CD14-positive monocyte (primary cell): ENCODE measurements around the gene RPL26. TPM values are rescaled to one million over a fixed set of nuclear protein-coding genes. Genes with fewer than 3 reads are reported as not detected.

Source experiments
- DNase-seq, 3 donors: peaks; one replicate each; pipeline ENCODE4 v3.0.0-alpha.2; 2011 to 2022
- H2AFZ ChIP-seq: 2 replicates; pipeline ENCODE4 v1.6.0; 2012; ENCODE audit warnings: mild to moderate bottlenecking, low read depth, low read length, inconsistent platforms; ENCODE audit not compliant: insufficient read depth, poor library complexity, severe bottlenecking
- H3K27ac ChIP-seq, 2 donors: 1 replicate in 1 of 2; 2 replicates in 1 of 2; pipeline ENCODE4 v1.5.1; 2012 to 2013; ENCODE audit warnings: low read length in 2 of 2, control low read depth in 1 of 2, inconsistent platforms in 1 of 2, low read depth in 1 of 2, mild to moderate bottlenecking in 1 of 2
- H3K27me3 ChIP-seq, 2 donors: one replicate each; pipeline versions ENCODE4 v1.6.0 to v1.6.1; 2011 to 2013; ENCODE audit warnings: low read length in 2 of 2; ENCODE audit not compliant: control insufficient read depth in 2 of 2, insufficient read depth in 2 of 2
- H3K36me3 ChIP-seq, 2 donors: replicated peaks in 1 of 2; 1 replicate in 1 of 2; 2 replicates in 1 of 2; pipeline versions ENCODE4 v1.5.1 to v1.6.1; 2012 to 2013; ENCODE audit warnings: low read length in 2 of 2, control low read depth in 1 of 2, inconsistent platforms in 1 of 2, mild to moderate bottlenecking in 1 of 2; ENCODE audit not compliant: insufficient read depth in 2 of 2, control insufficient read depth in 1 of 2
- H3K4me1 ChIP-seq, 2 donors: 1 replicate in 1 of 2; 2 replicates in 1 of 2; pipeline versions ENCODE4 v1.5.1 to v1.6.1; 2012 to 2013; ENCODE audit warnings: low read length in 2 of 2, control low read depth in 1 of 2, inconsistent platforms in 1 of 2, mild to moderate bottlenecking in 1 of 2, moderate library complexity in 1 of 2; ENCODE audit not compliant: insufficient read depth in 2 of 2, control insufficient read depth in 1 of 2
- H3K4me2 ChIP-seq: replicated peaks from 2 replicates; pipeline ENCODE3; 2012; ENCODE audit warnings: low read length, moderate library complexity, mild to moderate bottlenecking; ENCODE audit not compliant: poor library complexity, severe bottlenecking; ENCODE audit errors: extremely low read depth
- H3K4me3 ChIP-seq, 3 experiments: fragments of 200-600 bp in 1 of 3; sonication (generic) in 1 of 3; replicated peaks in 1 of 3; 1 replicate in 2 of 3; 2 replicates in 1 of 3; pipeline ENCODE4 v1.5.1; 2011 to 2013; ENCODE audit warnings: low read length in 3 of 3, mild to moderate bottlenecking in 3 of 3, control low read depth in 2 of 3, low read depth in 2 of 3, inconsistent platforms in 1 of 3, moderate library complexity in 1 of 3
- H3K79me2 ChIP-seq: 2 replicates; pipeline ENCODE4 v1.6.0; 2012; ENCODE audit warnings: mild to moderate bottlenecking, control low read depth, inconsistent platforms, low read length, moderate library complexity; ENCODE audit not compliant: insufficient read depth
- H3K9ac ChIP-seq: 2 replicates; pipeline ENCODE4 v1.6.0; 2017; ENCODE audit warnings: low read length, mild to moderate bottlenecking; ENCODE audit not compliant: insufficient read depth, poor library complexity, severe bottlenecking
- H3K9me3 ChIP-seq, 2 donors: replicated peaks in 1 of 2; 1 replicate in 1 of 2; 2 replicates in 1 of 2; pipeline versions ENCODE4 v1.5.1 to v1.6.1; 2012 to 2013; ENCODE audit warnings: low read length in 2 of 2, control low read depth in 1 of 2; ENCODE audit not compliant: control insufficient read depth in 1 of 2, insufficient read depth in 1 of 2
- H4K20me1 ChIP-seq: 2 replicates; pipeline ENCODE4 v1.6.0; 2012; ENCODE audit warnings: mild to moderate bottlenecking, low read length, control low read depth, moderate library complexity; ENCODE audit not compliant: insufficient read depth
- H3K27ac Mint-ChIP-seq, 7 donors: one replicate each; pipeline ENCODE4 v1.8.0; 2020; ENCODE audit warnings: mild to moderate bottlenecking in 7 of 7, mixed read lengths in 7 of 7, moderate library complexity in 6 of 7, inconsistent platforms in 2 of 7
- H3K27me3 Mint-ChIP-seq, 3 donors: one replicate each; pipeline ENCODE4 v1.8.0; 2021 to 2022; ENCODE audit warnings: low read depth in 3 of 3, mild to moderate bottlenecking in 3 of 3, mixed read lengths in 3 of 3, moderate library complexity in 3 of 3, inconsistent platforms in 1 of 3
- H3K36me3 Mint-ChIP-seq, 2 donors: one replicate each; pipeline ENCODE4 v1.8.0; 2020; ENCODE audit warnings: mixed read lengths in 2 of 2, inconsistent platforms in 1 of 2, mild to moderate bottlenecking in 1 of 2
- H3K4me1 Mint-ChIP-seq: one replicate; pipeline ENCODE4 v1.8.0; 2020; ENCODE audit warnings: mild to moderate bottlenecking, mixed read lengths
- H3K4me3 Mint-ChIP-seq, 2 donors: one replicate each; pipeline ENCODE4 v1.8.0; 2020; ENCODE audit warnings: mild to moderate bottlenecking in 2 of 2, mixed read lengths in 2 of 2, moderate library complexity in 1 of 2
- H3K9me3 Mint-ChIP-seq, 7 donors: one replicate each; pipeline ENCODE4 v1.8.0; 2020 to 2022; ENCODE audit warnings: mixed read lengths in 7 of 7, mild to moderate bottlenecking in 6 of 7, moderate library complexity in 6 of 7, inconsistent platforms in 2 of 7
- WGBS: methylation state at CpG from one replicate; pipeline ENCODE4 v1.1.5; 2013; ENCODE audit warnings: missing lambda C conversion rate; ENCODE audit not compliant: insufficient coverage; 5-methylcytosine and 5-hydroxymethylcytosine counted together
- intact Hi-C, 2 donors: fragments of 100-400 bp; cut with micrococcal nuclease; formaldehyde crosslinking; loops; one replicate each; pipeline versions ENCODE4 v1.15.0 to v1.15.1; 2023
- polyA plus RNA-seq, 3 donors: library from polyadenylated mRNA; depleted of rRNA in 1 of 3; unstranded in 2 of 3; stranded (reverse) in 1 of 3; fragments of 300-500 nt in 2 of 3; fragments of >200 nt in 1 of 3; fragmentation: Illumina TruSeq in 2 of 3; gene quantifications; 1 replicate in 2 of 3; 2 replicates in 1 of 3; pipeline ENCODE4 v1.2.3, GENCODE V29; 2012 to 2021
- TF ChIP-seq, protein P1 (sequence below): fragments of 200-600 bp; IDR thresholded peaks from one replicate; pipeline ENCODE4 v1.8.0; 2022; ENCODE audit warnings: antibody characterized with exemption, mild to moderate bottlenecking

The RPL26 gene
- polyA plus RNA-seq, 3 donors = 859 to 4,469 (median 884) TPM

DNA sequence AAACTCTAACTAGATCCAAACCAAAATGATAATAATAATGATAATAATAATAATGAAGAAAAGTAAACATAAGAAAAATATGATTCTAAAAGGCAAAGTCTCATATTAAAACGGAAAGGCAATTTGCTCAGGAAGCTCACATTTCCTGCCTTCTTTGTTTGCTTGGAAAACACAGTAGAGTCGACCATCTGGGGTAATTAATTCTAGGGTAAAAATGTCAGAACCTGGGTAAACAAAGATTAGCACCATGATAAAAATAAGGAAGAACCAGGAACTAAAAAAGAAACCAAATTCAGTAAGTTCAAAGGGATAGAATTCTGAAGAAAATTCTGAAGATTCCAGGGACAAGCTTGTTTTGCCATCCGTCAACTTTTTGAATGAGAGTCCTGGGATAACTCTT, 22.7 kb downstream of the RPL26 start:
- Mint-ChIP-seq H3K4me3 (no peak overlapping the region), H3K27me3 (peaks cover 0 to 5% (median 0%) of the 10 kb centered on the region in 3 donors), H3K27ac (no peak overlapping the region), H3K36me3 (peaks cover 2 to 7% of the 10 kb centered on the region in 2 donors), H3K4me1 (peaks cover 6% of the 10 kb centered on the region), H3K9me3 (peaks cover 0 to 3% (median 0%) of the 10 kb centered on the region in 7 donors)
- Histone ChIP-seq H3K9me3 (no peaks in the 10 kb centered on the region), H3K4me3 (no peak overlapping the region), H3K4me1 (peaks cover 0 to 3% of the 10 kb centered on the region in 2 donors), H2AFZ (no peak overlapping the region), H4K20me1 (no peaks in the 10 kb centered on the region), H3K4me2 (no peak overlapping the region), H3K27me3 (no peaks in the 10 kb centered on the region), H3K79me2 (no peaks in the 10 kb centered on the region), H3K9ac (no peak overlapping the region), H3K36me3 (no peaks in the 10 kb centered on the region), H3K27ac (no peak overlapping the region)
- no peak for DNase-seq
- TF ChIP-seq, protein P1, sequence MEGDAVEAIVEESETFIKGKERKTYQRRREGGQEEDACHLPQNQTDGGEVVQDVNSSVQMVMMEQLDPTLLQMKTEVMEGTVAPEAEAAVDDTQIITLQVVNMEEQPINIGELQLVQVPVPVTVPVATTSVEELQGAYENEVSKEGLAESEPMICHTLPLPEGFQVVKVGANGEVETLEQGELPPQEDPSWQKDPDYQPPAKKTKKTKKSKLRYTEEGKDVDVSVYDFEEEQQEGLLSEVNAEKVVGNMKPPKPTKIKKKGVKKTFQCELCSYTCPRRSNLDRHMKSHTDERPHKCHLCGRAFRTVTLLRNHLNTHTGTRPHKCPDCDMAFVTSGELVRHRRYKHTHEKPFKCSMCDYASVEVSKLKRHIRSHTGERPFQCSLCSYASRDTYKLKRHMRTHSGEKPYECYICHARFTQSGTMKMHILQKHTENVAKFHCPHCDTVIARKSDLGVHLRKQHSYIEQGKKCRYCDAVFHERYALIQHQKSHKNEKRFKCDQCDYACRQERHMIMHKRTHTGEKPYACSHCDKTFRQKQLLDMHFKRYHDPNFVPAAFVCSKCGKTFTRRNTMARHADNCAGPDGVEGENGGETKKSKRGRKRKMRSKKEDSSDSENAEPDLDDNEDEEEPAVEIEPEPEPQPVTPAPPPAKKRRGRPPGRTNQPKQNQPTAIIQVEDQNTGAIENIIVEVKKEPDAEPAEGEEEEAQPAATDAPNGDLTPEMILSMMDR = no peak
- whole genome bisulfite sequencing = no CpG with 5 or more reads among the region's 3 CpGs
- intact Hi-C loops = no loop called here

DNA sequence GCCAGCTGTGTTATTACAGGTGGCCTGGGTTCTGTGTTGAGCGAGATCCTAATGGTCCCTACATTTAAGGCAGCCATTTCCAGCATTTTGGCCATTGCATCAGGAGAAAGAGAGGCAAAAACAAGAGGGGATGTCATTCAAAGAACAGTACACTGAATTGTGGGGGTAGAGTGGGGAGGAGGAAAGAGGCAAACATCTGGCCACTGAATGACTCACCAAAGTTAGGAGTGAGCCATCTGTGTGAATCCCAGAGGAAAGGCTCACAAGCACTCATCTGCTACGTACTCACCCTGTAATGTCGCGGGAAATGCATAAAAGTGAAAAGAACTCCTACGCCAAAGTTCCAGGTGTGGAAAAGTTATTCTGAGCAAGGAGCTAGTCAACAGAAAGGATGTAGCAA, 23.2 kb downstream of the RPL26 start:
- Histone ChIP-seq H3K4me1 (peaks cover 0 to 3% of the 10 kb centered on the region in 2 donors), H2AFZ (no peak overlapping the region), H3K27me3 (no peaks in the 10 kb centered on the region), H3K27ac (no peak overlapping the region), H3K9ac (no peak overlapping the region), H4K20me1 (no peaks in the 10 kb centered on the region), H3K9me3 (no peaks in the 10 kb centered on the region), H3K36me3 (no peaks in the 10 kb centered on the region), H3K79me2 (no peaks in the 10 kb centered on the region), H3K4me3 (no peak overlapping the region), H3K4me2 (no peak overlapping the region)
- intact Hi-C loops = no loop called here
- no peak overlapping the region for H3K27ac Mint-ChIP-seq
- DNase-seq = no peak
- peaks cover 2% of the 10 kb centered on the region in 2 donors for H3K36me3 Mint-ChIP-seq
- TF ChIP-seq, protein P1 = no peak
- peaks cover 0 to 3% (median 0%) of the 10 kb centered on the region in 7 donors for H3K9me3 Mint-ChIP-seq
- H3K4me3 Mint-ChIP-seq = no peak overlapping the region
- H3K27me3 Mint-ChIP-seq = peaks cover 0 to 5% (median 0%) of the 10 kb centered on the region in 3 donors
- 100% methylated on average over 1 of the region's 5 CpGs for WGBS
- H3K4me1 Mint-ChIP-seq = peaks cover 6% of the 10 kb centered on the region
